Measurements from ENCODE around the gene SPOPL. TPM values are rescaled to one million over a fixed set of nuclear protein-coding genes. Genes with fewer than 3 reads are reported as not detected.

Gene SPOPL
- total RNA-seq, 1 experiment from 2014 or later: 21.3 TPM

GRCh38 chr2:138485019-138485418 is 16.6 kb upstream of the SPOPL start:
- no peaks in the 10 kb centered on the region for H3K27me3 ChIP-seq
- no peak for DNase-seq
- 0 out of 2 replicates have a peak, but pooled peaks cover 4% of the 10 kb centered on the region for H3K9me3 ChIP-seq (replicated peaks)
- no peak overlapping the region for H3K4me3 ChIP-seq
- no peaks in the 10 kb centered on the region for H3K36me3 ChIP-seq
- H3K4me1 ChIP-seq: 0 out of 2 replicates have a peak, but pooled peaks cover 6% of the 10 kb centered on the region
- no peak overlapping the region for H3K27ac ChIP-seq

- Histone ChIP-seq H3K4me3 (no peak overlapping the region), H3K9me3 (replicated peaks) (0 out of 2 replicates have a peak, but pooled peaks cover 4% of the 10 kb centered on the region), H3K36me3 (no peaks in the 10 kb centered on the region), H3K27me3 (no peaks in the 10 kb centered on the region), H3K4me1 (0 out of 2 replicates have a peak, but pooled peaks cover 6% of the 10 kb centered on the region), H3K27ac (no peak overlapping the region)
- DNase-seq: no peak
Observed at GRCh38 chr2:138486363-138487198, 15.0 kb upstream of the SPOPL start.

- H3K9me3 ChIP-seq (replicated peaks): no peaks in the 10 kb centered on the region
- no peak overlapping the region for H3K4me3 ChIP-seq
- H3K27me3 ChIP-seq: no peaks in the 10 kb centered on the region
- H3K36me3 ChIP-seq: no peaks in the 10 kb centered on the region
- no peak overlapping the region for H3K27ac ChIP-seq
- H3K4me1 ChIP-seq: peaks cover 22% of the 10 kb centered on the region
- no peak for DNase-seq
Observed at GRCh38 chr2:138490673-138491494, 10.7 kb upstream of the SPOPL start.

DNA sequence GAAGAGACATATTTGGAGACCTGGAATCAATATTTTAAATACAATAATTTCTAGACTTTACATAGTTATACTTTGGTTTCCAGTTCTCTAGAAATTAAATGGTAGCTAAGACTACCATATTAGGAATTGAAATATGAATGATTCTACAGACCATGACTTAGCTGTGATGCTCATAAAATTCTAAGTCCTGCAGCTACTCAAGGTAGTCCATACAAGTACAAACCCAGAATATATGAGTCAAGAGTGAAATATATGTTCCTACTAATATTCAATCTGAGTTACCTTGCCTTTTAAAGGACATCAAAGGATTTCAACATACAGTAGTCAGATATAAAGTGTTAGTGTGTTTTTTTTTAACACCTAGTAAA is 10.1 kb upstream of the SPOPL start:
- no peak overlapping the region for H3K27ac ChIP-seq
- H3K36me3 ChIP-seq: no peaks in the 10 kb centered on the region
- H3K9me3 ChIP-seq (replicated peaks): no peaks in the 10 kb centered on the region
- peaks cover 22% of the 10 kb centered on the region for H3K4me1 ChIP-seq
- no peak overlapping the region for H3K4me3 ChIP-seq
- H3K27me3 ChIP-seq: no peaks in the 10 kb centered on the region
- no peak for DNase-seq

GRCh38 chr2:138492160-138492559 is 9.4 kb upstream of the SPOPL start:
- Histone ChIP-seq H3K36me3 (no peaks in the 10 kb centered on the region), H3K9me3 (replicated peaks) (no peaks in the 10 kb centered on the region), H3K4me1 (peaks cover 22% of the 10 kb centered on the region), H3K27ac (no peak overlapping the region; the same call in 1 of the 2 replicates), H3K4me3 (no peak overlapping the region), H3K27me3 (no peaks in the 10 kb centered on the region)
- DNase-seq: no peak

DNA sequence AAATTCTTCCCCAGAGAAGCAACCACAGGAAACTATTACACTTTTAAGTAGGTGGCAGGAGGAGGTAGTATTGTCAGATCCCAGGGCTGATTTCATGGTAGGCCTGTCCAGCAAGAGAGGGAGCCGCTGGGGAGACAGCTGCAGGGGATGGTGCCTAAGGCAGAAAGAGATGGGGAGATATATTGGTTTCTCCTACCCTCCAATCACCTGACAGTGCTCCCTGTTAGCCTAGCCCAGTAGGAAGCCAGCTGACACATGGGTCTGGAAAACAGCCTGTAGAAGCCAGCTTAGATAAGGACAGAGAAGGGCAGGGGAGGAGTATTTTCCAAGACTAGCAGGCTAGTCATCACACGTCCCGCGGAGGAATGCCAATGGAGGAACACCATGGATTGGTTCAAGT is 8.2 kb upstream of the SPOPL start:
- Histone ChIP-seq H3K9me3 (replicated peaks) (no peaks in the 10 kb centered on the region), H3K4me1 (peaks cover 22% of the 10 kb centered on the region), H3K27ac (peak overlapping the region; percentile 70), H3K27me3 (no peaks in the 10 kb centered on the region), H3K4me3 (no peak overlapping the region), H3K36me3 (no peaks in the 10 kb centered on the region)
- peak; percentile 92 to 95 for DNase-seq

- no peaks in the 10 kb centered on the region for H3K36me3 ChIP-seq
- no peaks in the 10 kb centered on the region for H3K9me3 ChIP-seq (replicated peaks)
- H3K27ac ChIP-seq: peak overlapping the region; percentile 70
- DNase-seq: no peak
- peaks cover 22% of the 10 kb centered on the region for H3K4me1 ChIP-seq
- H3K27me3 ChIP-seq: no peaks in the 10 kb centered on the region
- H3K4me3 ChIP-seq: no peak overlapping the region
Observed at GRCh38 chr2:138494265-138494966, 7.2 kb upstream of the SPOPL start.

DNA sequence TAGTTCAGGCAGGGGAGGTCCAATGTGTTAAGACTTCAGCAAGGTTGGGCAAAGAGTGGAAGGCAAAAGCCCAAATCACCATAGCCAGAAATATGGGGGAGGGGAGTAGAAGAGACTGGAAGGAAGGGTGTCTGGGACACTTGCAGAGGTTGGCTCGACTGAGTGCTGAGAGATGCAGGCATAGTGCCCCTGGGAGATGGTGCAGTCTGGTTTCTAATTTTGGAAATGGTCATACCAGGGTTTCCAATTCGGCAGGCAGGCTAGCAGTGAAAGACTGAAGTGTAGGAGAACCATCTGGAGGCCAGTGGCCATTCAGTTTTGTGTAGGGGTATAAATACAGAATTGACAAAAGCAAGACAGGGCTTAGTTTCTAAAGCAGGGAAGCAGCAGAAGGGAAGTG is 6.2 kb upstream of the SPOPL start:
- Histone ChIP-seq H3K27me3 (no peaks in the 10 kb centered on the region), H3K27ac (no peak overlapping the region), H3K36me3 (no peaks in the 10 kb centered on the region), H3K4me3 (no peak overlapping the region), H3K4me1 (peaks cover 22% of the 10 kb centered on the region), H3K9me3 (replicated peaks) (no peaks in the 10 kb centered on the region)
- no peak for DNase-seq

DNA sequence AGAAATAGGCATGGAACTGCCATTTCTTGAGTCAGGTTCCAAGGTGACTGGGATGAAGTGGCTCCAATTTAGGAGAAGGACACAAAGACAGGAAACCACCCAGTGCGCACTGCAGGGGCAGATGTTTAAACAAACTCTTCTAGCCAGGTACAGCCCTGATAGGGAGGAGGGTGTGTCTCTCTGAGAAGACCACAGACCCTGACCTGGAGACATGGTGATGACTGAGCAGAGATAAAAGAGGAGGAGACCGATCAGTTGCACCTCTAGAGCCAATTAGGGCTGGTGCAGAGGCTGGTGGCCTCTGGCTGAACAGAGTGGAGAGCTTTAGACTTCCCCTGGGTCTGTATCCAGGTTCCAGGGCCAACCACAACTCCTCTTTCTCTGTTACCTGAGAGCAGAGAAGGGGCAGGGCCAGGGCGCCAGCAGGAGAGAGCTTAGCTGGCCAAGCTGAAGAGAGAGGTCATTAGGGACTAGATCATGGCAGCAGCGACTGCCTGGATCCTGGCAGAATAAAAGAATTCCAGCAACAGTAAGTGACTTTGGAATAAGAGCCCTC is 5.4 kb upstream of the SPOPL start:
- Histone ChIP-seq H3K27me3 (no peaks in the 10 kb centered on the region), H3K4me1 (peaks cover 22% of the 10 kb centered on the region), H3K36me3 (no peaks in the 10 kb centered on the region), H3K27ac (no peak overlapping the region), H3K9me3 (replicated peaks) (no peaks in the 10 kb centered on the region), H3K4me3 (no peak overlapping the region)
- no peak for DNase-seq

- no peak for DNase-seq
- H3K27me3 ChIP-seq: no peaks in the 10 kb centered on the region
- no peaks in the 10 kb centered on the region for H3K9me3 ChIP-seq (replicated peaks)
- no peak overlapping the region for H3K27ac ChIP-seq
- no peaks in the 10 kb centered on the region for H3K36me3 ChIP-seq
- H3K4me1 ChIP-seq: peaks cover 21% of the 10 kb centered on the region
- H3K4me3 ChIP-seq: no peak overlapping the region
Observed at GRCh38 chr2:138497294-138497693, 4.3 kb upstream of the SPOPL start.

DNA sequence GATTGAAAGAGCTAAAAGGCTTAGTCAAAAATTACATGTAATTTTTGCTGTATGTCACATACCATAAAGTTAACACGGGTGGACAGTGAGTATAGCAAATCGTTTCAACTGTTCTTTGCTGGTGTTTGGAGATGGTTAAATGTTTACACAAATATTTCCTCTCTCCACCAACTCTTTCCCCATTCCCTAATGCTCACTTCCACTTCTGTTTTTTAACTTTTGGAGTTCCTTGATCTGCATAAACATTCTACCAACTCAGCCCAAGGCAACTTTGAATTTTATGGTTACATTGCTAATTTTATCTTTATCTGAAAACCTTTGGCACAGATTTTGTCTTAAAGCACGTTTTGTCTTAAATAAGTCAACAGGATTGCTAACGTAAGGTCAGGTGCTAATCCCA is 1.9 kb upstream of the SPOPL start:
- DNase-seq: no peak
- Histone ChIP-seq H3K27ac (no peak overlapping the region), H3K36me3 (no peaks in the 10 kb centered on the region), H3K4me3 (no peak overlapping the region), H3K4me1 (peaks cover 2% of the 10 kb centered on the region), H3K9me3 (replicated peaks) (no peaks in the 10 kb centered on the region), H3K27me3 (no peaks in the 10 kb centered on the region)

DNA sequence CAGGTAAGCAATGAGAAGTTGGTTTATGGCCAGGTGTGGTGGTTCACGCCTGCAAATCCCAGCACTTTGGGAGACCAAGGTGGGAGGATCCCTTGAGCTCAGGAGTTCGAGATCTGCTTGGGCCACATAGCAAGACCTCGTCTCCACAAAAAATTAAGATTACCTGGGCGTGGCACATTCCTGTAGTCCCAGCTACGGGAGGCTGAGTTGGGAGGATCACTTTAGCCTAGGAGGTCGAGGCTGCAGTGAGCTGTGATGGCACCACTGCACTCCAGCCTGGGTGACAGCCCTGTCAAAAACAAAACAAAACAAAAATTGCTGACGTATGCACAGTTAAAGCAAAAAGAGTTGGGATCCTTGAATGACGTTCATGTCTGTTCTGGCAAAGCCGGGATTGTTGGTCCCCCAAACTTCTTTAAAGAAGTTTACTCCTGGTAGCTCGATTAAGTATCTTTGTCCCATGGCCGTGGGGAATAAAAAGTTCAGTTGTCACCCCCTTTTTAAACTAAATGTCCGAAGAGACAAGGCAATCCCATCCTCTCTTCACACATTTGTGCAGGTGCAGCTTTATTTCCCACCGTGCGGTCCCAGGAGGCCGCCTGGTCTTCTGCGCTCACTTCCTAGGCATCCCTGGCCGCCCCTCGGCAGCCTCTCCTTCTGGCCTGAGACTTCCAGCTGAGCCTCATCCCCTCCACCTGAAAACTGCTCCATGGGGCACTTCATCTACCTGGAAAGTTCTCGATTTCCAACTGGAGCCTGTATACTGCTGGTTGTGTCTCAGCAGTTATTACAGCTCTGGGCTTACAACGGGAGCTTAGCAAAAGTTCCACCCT is 762 bp upstream of the SPOPL start:
- DNase-seq: peak in 1 of 2 experiments; percentile 37
- Histone ChIP-seq H3K4me1 (peaks cover 2% of the 10 kb centered on the region), H3K27ac (peak overlapping the region; percentile 90), H3K9me3 (replicated peaks) (no peaks in the 10 kb centered on the region), H3K4me3 (peak overlapping the region; percentile 86), H3K27me3 (no peaks in the 10 kb centered on the region), H3K36me3 (peaks cover 4% of the 10 kb centered on the region; the same call in 1 of the 2 replicates)

GRCh38 chr2:138502255-138503086 is 901 bp downstream of the SPOPL start:
- DNase-seq: peak in 1 of 2 experiments; percentile 40
- H3K4me1 ChIP-seq: peaks cover 2% of the 10 kb centered on the region
- H3K36me3 ChIP-seq: peaks cover 4% of the 10 kb centered on the region; the same call in 1 of the 2 replicates
- H3K27ac ChIP-seq: peak overlapping the region; percentile 90
- no peaks in the 10 kb centered on the region for H3K27me3 ChIP-seq
- peak overlapping the region; percentile 86 for H3K4me3 ChIP-seq
- no peaks in the 10 kb centered on the region for H3K9me3 ChIP-seq (replicated peaks)

Measured in SJCRH30 (cell line).